ENCODE measurements around the gene SCAMP1.
"Not testable (repeated sequence)": the region's sequence is repeated elsewhere in the genome, so short reads cannot be mapped to it uniquely, and the experiment has no call there.

Gene SCAMP1

DNA sequence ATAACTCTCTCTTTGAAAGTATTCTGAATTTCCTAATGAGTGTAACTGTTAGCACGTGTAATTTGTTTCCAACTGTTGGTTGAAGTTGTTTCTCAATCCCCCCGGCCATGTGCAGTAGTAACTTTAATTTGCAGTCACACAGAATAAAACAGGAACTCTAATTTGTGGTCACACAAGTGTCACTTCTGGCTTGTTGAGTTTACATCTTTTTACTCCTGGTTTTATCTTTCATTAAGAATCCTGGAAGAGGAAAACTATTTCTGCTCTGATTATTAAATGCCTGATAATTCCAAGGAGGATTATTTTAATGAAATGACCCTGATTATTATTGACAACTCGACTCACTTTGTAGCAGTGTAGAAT lies 1.2 kb downstream of the SCAMP1 start:
- DNase-seq = no peak

- no peak for DNase-seq
These were observed 1.8 kb downstream of the SCAMP1 start for GRCh38 chr5:78362220-78362619.

DNA sequence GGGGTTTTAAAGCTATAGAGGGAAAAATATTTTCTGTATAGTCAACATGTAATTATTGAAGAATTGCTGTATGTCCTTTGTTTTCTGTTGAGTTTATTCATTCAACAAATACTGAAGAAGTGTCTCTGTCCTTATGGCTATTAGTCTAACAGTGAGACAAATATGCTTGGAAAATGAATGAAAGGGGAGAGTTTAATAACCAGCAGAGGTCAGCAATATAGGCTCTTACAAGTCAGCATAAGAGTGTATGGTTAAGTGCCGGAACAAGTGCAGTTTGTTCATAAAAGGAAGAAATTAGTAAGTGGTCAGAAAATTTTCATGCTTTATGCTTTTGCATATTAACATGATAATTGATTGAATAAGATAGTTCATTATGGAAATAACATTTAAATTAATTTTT lies 3.6 kb downstream of the SCAMP1 start:
- DNase-seq = no peak

DNA sequence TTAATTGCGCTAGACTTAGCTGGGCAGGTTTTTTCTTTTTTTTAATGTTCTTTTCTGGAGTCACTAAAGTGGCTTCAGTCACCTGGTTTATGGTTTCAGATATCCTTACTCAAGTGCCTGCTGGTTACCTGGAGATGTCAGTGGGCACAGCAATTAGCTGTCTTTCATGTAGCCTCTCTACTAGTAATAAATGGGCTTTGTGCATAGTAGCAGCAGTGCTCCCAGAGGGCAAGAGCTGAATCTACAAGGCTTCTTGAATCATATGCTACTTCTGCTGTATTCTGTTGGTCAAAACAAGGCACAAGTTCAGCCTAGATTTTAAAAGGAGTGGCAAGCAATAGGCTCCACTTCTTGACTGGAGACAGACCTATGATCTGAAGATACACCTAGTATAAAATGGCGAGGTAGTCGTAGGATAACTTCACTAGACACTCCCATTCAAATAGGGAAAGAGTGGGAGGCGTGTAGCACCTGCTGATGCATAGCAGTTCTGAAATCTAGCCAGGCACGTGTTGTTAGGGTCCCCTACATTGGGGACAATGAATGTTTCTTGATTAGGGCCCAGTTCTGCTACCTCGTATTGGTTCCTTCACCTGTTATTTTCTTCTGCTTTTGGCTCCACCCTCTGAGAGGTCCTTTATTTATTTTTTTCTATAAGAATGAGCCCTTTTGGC lies 7.0 kb downstream of the SCAMP1 start:
- DNase-seq = no peak

- DNase-seq = no peak
These were observed 9.3 kb downstream of the SCAMP1 start for GRCh38 chr5:78369680-78370079.

GRCh38 chr5:78373231-78373630 lies 12.8 kb downstream of the SCAMP1 start:
- DNase-seq = no peak

- no peak for DNase-seq
These were observed 15.9 kb downstream of the SCAMP1 start for GRCh38 chr5:78376315-78376714.

DNA sequence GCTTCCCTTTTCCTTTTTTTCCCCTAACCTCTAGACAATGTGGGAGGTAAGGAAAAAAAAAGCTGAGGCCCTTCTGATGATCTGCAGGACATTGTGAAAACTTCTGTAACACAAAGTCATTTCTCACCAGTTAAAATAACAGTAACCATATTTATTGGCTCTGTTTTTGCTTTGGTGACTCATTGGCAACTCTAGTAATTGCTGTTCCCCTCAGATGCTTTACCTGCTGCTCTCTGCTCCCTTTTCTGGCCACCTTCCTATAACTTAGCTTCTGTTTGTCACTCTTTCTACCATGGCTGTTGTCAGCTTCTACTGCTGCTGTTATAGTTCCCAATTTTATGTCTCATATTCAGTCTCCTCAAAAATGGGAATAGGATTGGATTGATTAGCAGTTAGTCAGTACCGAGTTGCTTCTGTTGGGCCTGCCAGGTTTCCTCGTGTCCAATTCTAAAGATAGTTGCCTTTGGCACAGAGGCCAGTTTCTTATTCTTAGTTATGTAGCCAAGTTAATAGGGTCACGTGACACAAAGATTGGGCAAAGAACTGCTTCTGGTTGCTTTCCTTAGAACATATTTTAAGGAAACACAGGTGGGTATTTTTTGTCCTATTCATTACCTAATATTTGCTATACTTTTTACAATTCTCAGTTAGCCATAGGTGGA lies 16.8 kb downstream of the SCAMP1 start:
- no peak for DNase-seq

GRCh38 chr5:78377718-78378105 lies 17.3 kb downstream of the SCAMP1 start:
- no peak for DNase-seq

- no peak for DNase-seq
These were observed 27.2 kb downstream of the SCAMP1 start for GRCh38 chr5:78387468-78388153.

GRCh38 chr5:78391357-78391756 lies 30.9 kb downstream of the SCAMP1 start:
- DNase-seq = not testable (repeated sequence)

DNA sequence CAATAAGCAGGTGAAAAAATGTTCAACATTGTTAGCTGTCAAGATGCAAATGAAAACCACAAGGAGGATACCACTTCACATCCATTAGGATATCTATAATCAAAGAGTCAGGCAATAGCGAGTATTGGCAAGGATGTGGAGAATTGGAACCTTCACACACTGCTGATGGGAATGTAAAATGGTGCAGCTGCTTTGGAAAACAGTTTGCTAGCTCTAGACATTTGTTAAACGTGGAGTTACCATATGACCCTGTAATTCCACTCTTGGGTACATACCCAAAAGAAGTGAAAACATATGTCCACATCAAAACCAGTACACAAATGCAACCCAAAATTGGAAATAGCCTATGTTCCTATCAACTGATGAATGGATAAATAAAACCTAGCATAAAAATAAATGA lies 37.4 kb downstream of the SCAMP1 start:
- DNase-seq = no peak

GRCh38 chr5:78399116-78399515 lies 38.7 kb downstream of the SCAMP1 start:
- no peak for DNase-seq

DNA sequence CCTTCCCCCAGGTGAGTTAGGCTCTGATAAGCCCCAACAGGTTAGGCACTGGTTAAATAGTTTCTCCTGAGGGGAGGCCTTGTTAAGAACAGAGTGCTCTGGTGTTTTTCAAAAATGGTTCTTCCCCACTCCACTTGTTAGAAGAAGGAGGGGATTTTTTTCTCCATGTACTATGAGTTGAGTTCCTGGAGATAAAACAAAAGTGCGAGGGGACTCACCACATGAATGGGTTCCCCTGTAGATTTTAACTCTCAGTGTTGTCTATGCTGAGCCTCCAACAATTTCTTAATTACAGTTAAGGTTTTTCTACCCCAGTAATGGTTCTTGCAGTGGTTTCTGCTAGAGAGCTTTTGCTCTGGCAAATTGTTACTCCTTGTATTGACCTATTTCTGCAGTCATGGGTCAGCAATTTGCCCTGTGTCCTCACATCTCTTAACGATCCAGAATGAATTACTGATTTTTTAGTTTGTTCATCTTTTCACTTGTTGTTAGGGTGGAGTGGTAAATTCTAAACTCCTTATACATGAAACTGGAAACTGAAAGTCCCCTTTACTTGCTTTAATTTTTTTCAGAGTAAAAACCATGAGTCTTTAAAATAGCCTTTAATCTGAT lies 44.4 kb downstream of the SCAMP1 start:
- no peak for DNase-seq

GRCh38 chr5:78405829-78406750 lies 45.7 kb downstream of the SCAMP1 start:
- DNase-seq = no peak

- DNase-seq = no peak
These were observed 47.0 kb downstream of the SCAMP1 start for GRCh38 chr5:78407458-78407857.

DNA sequence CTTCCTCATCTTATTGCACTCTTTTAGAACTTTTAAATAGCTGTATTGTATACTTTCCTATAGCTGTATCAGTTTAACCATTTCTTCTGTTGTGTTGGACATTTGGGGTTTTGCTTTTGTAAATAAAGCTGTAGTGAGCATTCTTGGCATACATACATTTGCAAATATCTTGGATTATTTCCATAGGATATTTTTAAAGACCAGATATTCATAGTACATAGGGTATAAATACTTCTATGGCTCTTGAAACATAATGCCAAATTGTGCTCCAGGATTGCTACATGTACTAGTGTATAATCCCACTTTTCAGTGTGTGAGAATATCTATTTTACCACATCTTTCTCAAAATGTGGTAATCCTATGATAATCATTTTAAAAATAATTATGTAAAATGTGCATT lies 51.2 kb downstream of the SCAMP1 start:
- no peak for DNase-seq

DNA sequence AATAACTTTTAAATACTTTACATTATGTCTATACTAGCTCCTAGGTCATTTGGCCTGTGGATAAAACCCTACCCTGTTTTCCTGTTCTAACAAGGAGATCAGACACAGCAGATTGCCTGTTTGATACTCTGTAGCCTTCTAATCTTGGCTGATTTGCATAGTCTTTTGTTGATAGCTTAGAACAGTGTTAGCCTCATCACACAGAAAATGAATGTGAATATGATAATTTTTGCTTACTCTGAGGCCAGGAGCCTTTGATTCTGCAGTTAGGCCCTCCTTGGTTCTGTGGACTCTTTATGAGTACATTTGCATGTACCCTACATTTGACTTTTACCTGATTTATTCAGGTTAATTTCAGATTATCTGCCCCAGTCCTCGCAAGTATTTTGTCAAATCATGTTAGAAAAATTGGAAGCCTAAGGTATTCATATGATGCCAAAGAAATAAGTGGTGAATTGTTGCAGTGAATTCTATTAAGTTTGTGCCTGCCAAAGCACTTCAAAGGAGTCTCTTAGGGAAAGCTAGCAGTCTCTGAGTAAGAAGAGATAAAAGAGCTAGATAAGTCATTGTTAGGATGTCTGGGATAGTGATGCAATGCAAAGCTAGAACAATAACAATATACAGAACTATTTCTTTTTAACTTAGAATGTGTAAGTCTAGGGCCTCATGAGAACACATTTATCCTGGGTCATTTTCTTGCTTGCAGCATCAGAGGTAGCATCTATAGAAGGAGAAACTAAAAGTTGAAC lies 56.4 kb downstream of the SCAMP1 start:
- no peak for DNase-seq

GRCh38 chr5:78419396-78419795 lies 59.0 kb downstream of the SCAMP1 start:
- no peak for DNase-seq

DNA sequence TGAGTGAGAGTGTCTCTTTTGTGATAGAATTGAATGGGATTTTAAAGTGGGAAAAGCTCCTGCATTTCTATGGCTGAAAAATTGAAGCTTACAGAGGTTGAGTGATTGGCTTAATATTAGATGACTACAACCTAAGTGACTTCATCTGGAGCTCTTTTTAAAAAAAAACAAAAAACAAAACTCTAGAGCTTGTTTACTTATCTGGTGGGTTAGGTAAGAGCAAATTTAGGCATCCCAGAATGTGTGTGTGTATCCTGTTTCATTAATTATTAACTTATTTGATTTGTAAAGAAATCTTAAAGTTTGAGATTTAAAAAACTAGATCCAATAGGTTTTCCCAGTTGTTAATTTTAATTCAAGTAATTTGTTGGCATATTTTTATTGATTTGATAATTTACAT lies 60.1 kb downstream of the SCAMP1 start:
- DNase-seq = no peak

DNA sequence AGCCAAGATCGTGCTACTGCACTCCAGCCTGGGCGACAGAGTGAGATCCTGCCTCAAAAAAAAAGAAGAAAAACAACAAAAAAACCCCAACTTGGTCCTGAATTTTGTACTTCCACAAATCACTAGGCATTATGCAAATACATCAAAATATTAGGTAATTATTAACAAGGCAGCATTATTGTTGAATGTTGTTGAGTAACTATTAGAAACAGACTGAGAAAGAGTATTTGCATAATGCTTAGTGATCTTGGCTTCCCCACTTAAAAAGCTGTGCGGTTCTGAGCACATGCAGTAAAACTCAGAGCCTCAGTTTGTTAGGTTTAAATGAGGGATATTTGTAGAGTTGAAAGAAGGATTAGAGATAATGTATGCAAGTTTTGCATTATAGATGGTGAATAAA lies 64.2 kb downstream of the SCAMP1 start:
- no peak for DNase-seq

Data from right hindlimb (tissue), 1 donor.